Mesodermal cell (in vitro differentiated cells): ENCODE results near the gene EFNA4. TPM values are rescaled to one million over a fixed set of nuclear protein-coding genes. Genes with fewer than 3 reads are reported as not detected.

Experiments used
- H3K27ac ChIP-seq: 2 replicates; pipeline ENCODE4 v1.7.0; 2013; ENCODE audit warnings: mild to moderate bottlenecking, low read depth, low read length, moderate library complexity; ENCODE audit not compliant: severe bottlenecking
- H3K36me3 ChIP-seq: 2 replicates; pipeline ENCODE4 v1.7.1; 2013; ENCODE audit warnings: mild to moderate bottlenecking, low read length, moderate library complexity; ENCODE audit not compliant: control insufficient read depth, insufficient read depth
- H3K4me1 ChIP-seq: one replicate; pipeline ENCODE4 v1.7.1; 2013; ENCODE audit warnings: mild to moderate bottlenecking, low read length; ENCODE audit not compliant: insufficient read depth, control insufficient read depth, poor library complexity, severe bottlenecking
- H3K4me3 ChIP-seq: 2 replicates; pipeline ENCODE4 v1.7.0; 2013; ENCODE audit warnings: low read length, control low read depth, mild to moderate bottlenecking; ENCODE audit not compliant: insufficient read depth, poor library complexity, severe bottlenecking; ENCODE audit errors: extremely low read depth
- H3K9me3 ChIP-seq: 2 replicates; pipeline ENCODE4 v1.7.1; 2013; ENCODE audit warnings: mild to moderate bottlenecking, low read length, moderate library complexity; ENCODE audit not compliant: control insufficient read depth
- WGBS, 2 experiments: methylation state at CpG; one replicate each; pipeline ENCODE4 v1.1.5; 2013; ENCODE audit warnings: missing lambda C conversion rate in 2 of 2; ENCODE audit not compliant: insufficient coverage in 2 of 2; 5-methylcytosine and 5-hydroxymethylcytosine counted together
- polyA plus RNA-seq, 2 experiments: library from polyadenylated mRNA; stranded (reverse); fragments of 50-300 nt; gene quantifications; one replicate each; pipeline ENCODE4 v1.2.3, GENCODE V29; 2013

The EFNA4 gene, protein sequence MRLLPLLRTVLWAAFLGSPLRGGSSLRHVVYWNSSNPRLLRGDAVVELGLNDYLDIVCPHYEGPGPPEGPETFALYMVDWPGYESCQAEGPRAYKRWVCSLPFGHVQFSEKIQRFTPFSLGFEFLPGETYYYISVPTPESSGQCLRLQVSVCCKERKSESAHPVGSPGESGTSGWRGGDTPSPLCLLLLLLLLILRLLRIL
- 26.5 TPM for polyA plus RNA-seq (2013, experiment 1 of 2)
- polyA plus RNA-seq (2013, experiment 2 of 2): 22.7 TPM

DNA sequence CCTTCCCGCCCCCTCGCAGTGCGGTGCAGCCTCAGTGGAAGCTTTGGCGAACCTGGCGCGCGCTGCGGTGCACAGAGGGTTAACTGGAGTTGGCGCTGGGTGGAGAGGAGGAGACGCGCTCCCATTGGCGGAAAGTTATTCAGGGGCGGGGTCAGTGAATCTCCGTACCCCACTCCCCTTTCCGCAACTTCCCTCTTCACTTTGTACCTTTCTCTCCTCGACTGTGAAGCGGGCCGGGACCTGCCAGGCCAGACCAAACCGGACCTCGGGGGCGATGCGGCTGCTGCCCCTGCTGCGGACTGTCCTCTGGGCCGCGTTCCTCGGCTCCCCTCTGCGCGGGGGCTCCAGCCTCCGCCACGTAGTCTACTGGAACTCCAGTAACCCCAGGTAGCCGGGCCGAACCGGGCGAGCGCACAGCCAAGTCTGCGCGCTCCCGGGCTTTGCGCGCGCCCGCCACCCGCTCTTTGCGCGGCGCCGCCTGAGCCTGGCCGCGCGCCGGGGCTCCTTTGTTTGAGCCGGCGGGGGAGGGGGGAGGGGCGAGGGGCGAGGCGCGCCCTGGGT is at the start of gene EFNA4:
Gene EFNA4, plus strand, starts transcription at position 191 of the 561 bp plus-strand sequence. Its CDS starts 84 bp downstream, at position 275.
- peak within 1 kb of the TSS; percentile 95 for H3K27ac ChIP-seq
- peaks cover 18% of the 10 kb centered on the region for H3K4me1 ChIP-seq
- no peaks in the 10 kb centered on the region for H3K9me3 ChIP-seq
- 0% methylated on average over 16 to 20 of the region's 57 CpGs for WGBS, 2 experiments
- peaks cover 31% of the 10 kb centered on the region for H3K36me3 ChIP-seq
- peak within 1 kb of the TSS; percentile 95 for H3K4me3 ChIP-seq

DNA sequence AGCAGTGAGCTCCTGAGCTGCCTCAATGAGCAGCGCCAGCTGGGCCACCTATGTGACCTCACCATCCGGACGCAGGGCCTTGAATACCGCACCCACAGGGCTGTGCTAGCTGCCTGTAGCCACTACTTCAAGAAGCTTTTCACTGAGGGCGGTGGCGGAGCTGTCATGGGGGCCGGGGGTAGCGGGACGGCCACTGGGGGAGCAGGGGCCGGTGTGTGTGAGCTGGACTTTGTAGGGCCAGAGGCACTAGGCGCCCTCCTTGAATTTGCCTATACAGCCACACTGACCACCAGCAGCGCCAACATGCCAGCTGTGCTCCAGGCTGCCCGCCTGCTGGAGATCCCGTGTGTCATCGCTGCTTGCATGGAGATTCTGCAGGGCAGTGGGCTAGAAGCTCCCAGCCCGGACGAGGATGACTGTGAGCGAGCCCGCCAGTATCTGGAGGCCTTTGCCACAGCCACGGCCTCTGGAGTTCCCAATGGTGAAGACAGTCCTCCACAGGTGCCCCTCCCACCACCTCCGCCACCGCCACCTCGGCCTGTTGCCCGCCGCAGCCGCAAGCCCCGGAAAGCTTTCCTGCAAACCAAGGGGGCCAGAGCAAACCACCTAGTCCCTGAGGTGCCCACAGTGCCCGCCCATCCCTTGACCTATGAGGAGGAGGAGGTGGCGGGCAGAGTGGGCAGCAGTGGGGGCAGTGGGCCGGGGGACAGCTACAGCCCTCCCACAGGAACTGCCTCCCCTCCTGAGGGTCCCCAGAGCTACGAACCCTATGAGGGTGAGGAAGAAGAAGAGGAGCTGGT is 48.6 kb upstream of the EFNA4 start:
- no peaks in the 10 kb centered on the region for H3K9me3 ChIP-seq
- WGBS, 2 experiments: 93 to 96% methylated on average over 20 of the region's 31 CpGs
- no peak overlapping the region for H3K27ac ChIP-seq
- no peak overlapping the region for H3K4me3 ChIP-seq
- H3K36me3 ChIP-seq: peaks cover 31% of the 10 kb centered on the region
- peaks cover 21% of the 10 kb centered on the region for H3K4me1 ChIP-seq

DNA sequence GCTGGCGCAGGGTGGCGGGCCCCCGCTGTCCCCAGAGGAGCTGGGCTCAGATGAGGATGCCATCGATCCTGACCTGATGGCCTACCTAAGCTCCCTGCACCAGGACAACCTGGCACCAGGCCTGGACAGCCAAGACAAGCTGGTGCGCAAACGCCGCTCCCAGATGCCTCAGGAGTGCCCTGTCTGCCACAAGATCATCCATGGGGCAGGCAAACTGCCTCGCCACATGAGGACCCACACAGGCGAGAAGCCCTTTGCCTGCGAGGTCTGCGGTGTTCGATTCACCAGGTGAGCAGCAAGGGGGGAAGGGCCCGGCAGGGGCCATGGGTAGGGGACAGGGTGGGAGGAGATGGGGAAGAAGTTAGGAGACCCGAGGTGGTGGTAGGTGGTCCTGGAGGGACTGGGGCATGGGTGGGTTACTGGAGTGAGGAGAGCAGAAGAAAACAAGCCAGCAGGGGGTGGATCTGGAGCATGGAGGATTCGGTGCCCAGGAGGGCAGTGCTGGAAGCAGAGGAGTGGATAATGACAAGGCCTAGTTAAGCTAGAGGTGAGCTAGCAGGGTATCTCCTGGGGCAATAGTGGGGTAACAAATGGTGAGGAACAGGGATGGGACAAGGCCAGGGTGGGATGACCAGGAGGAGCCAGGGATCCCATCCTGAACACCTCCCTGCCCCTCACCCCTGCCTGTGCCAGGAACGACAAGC is 47.9 kb upstream of the EFNA4 start:
- Histone ChIP-seq H3K9me3 (no peaks in the 10 kb centered on the region), H3K27ac (no peak overlapping the region), H3K4me1 (peaks cover 21% of the 10 kb centered on the region), H3K36me3 (peaks cover 31% of the 10 kb centered on the region), H3K4me3 (no peak overlapping the region)
- 93 to 97% methylated on average over 10 to 16 of the region's 16 CpGs for WGBS, 2 experiments

DNA sequence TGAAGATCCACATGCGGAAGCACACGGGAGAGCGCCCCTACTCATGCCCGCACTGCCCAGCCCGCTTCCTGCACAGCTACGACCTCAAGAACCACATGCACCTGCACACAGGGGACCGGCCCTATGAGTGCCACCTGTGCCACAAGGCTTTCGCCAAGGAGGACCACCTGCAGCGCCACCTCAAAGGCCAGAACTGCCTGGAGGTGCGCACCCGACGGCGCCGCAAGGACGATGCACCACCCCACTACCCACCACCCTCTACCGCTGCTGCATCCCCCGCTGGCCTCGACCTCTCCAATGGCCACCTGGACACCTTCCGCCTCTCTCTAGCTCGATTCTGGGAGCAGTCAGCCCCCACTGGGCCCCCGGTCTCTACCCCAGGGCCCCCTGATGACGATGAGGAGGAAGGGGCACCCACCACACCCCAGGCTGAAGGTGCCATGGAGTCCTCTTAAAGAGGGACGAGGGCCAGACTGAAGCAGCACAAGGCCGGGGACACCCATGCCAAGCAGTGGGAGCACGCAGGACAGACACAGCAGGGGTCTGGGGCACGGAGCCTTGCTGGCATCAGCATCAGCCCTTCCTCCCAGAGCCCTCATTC is 47.2 kb upstream of the EFNA4 start:
- 96 to 98% methylated on average over 16 to 25 of the region's 26 CpGs for WGBS, 2 experiments
- H3K4me1 ChIP-seq: peaks cover 21% of the 10 kb centered on the region
- H3K9me3 ChIP-seq: no peaks in the 10 kb centered on the region
- no peak overlapping the region for H3K4me3 ChIP-seq
- no peak overlapping the region for H3K27ac ChIP-seq
- peaks cover 31% of the 10 kb centered on the region for H3K36me3 ChIP-seq

DNA sequence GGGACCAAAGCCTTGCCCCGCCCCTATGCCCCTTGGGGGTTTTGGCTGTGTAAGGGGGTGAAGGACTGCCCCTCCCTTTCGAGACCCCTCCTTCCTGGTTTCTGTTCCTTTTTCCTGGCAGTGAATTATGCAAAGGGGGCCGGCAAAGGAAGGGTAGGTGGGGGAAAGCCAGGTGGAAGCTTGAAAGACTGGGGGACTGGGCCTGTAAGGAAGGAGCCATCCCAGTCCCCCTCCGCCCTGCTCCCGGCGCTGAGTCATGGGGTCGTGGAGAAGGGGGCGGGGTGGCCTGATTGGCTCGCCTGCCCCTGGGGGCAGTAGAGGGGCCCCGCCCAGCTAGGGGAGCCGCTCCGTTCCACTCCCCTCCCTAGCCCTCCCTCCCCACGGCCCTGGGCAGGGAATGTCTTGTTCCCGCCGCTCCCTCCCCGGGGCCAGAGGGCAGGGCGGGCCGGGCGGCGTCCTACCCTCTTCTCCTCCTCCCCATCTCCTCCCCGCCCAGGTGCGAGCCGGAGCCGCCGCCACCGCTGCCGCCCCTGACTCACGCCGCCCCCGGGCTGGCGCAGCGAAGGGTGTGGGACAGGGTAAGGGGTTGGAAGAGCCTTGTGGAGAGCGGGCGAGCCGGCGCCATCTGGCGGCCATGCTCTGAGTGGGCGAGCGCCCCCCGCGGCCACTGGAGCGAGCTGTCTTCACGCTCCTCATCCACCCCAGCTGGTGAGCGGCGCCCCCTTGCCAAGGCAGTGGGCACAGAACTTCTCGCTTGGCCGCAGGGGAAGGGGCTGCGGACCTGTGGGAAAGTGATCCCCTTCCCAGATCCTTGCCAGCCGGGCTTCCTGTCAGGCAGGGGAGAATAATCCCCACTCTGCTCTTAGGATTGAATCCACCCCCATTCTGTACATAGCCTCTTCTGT is 46.2 kb upstream of the EFNA4 start:
- Histone ChIP-seq H3K27ac (peak overlapping the region; percentile 81), H3K36me3 (peaks cover 31% of the 10 kb centered on the region), H3K4me3 (peak overlapping the region; percentile 26), H3K9me3 (no peaks in the 10 kb centered on the region), H3K4me1 (peaks cover 18% of the 10 kb centered on the region)
- 0 to 3% methylated on average over 15 to 19 of the region's 49 CpGs for WGBS, 2 experiments

DNA sequence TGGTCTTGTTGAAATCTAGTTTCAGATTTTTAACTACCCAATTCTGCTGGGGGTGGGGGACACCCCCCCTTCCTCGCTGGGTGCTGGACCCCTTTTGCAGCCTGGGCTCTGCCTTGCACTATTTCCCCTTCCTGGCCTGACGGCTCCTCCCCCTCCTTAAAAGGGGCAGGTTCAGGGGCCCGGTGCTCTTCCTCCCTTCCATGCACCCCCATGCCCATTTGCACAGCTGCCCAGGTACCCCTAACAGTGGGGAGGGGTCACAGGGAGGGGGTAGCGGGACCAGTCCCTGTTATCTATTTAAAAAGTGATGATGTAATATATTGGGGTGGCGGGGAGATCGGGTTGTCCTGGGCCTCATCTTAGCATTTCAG is 45.6 kb upstream of the EFNA4 start:
- Histone ChIP-seq H3K36me3 (peaks cover 31% of the 10 kb centered on the region), H3K4me3 (no peak overlapping the region), H3K27ac (no peak overlapping the region), H3K9me3 (no peaks in the 10 kb centered on the region), H3K4me1 (peaks cover 18% of the 10 kb centered on the region)
- 83 to 94% methylated on average over 2 to 3 of the region's 6 CpGs for WGBS, 2 experiments

DNA sequence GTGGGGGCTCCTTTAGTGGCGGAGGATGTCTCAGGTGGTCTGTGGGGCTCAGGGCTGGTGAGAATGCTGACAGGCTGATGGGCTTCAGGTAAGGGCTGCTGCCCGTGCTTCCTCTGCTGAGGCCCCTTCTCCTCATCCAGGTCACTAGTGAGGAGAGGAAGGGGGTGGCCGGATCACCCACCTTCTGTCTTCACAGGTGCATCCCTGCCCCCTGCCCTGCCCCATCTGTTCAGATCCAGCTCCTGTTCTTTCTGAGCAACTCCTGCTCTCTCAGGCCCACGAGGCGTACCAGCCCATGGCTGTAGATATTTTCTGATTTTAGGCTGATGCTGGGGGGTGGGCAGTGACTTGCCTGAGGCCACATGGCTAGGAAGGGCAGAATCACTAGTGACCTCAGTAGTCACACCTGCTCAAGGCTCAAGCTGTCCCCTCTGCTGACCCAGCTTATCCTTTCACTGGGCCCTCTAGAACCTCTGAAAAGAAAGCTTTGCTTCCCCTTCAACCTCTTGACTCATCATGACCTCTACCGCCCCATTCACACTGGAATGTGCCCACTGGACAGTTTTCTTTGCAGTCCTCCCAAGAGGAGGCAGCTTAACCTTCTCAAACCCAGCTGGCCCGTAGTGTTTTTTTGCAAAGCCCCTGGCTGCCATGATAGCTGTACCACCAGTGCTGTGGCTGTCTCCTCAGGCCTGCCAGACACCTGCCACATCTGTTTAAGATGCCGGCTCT is 44.8 kb upstream of the EFNA4 start:
- no peak overlapping the region for H3K4me3 ChIP-seq
- H3K27ac ChIP-seq: no peak overlapping the region
- 84 to 89% methylated on average over 3 to 4 of the region's 8 CpGs for WGBS, 2 experiments
- H3K4me1 ChIP-seq: peaks cover 15% of the 10 kb centered on the region
- H3K36me3 ChIP-seq: peaks cover 30% of the 10 kb centered on the region
- H3K9me3 ChIP-seq: no peaks in the 10 kb centered on the region

DNA sequence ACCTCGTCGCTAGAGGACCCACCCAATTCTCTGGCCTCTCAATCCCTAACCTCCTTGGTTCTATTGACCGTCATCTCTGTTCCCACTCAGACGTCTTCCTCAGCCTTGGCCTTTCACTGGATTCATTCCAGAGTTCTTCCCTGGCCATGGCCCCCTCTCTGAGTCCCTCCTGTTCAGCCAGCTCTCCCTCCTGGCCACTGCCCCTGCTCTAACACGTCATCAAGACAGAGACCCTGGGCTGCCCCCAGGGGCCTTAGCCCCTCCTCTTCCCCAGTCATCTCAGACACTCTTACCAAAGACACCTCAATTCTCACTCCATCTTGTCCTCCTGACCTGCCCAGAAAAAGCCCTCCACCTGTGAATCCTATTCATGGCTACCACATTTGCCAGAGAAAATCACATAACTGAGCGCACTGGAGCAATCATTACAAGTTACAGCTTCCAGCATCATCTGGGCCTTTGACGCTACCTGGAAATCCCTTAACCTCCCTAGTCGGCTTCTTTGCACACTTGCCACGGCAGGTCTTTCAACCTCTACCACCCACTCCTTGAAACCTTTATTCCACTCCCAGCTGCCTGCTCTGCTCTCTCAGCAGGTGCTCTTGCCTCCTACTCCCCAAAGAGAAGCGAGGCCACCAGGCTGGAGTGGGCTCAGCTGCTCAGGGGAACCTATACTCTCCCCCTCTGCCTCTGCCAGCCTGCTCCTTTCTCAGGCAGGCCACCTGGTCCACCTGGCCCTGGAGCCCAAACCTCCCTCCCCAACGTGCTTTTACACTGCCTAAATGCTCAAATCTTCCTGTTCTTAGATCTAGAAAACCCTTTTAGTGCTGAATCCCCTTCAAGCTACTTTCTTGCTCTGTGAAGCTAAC is 43.9 kb upstream of the EFNA4 start:
- H3K9me3 ChIP-seq: no peaks in the 10 kb centered on the region
- H3K27ac ChIP-seq: no peak overlapping the region
- peaks cover 23% of the 10 kb centered on the region for H3K36me3 ChIP-seq
- H3K4me3 ChIP-seq: no peak overlapping the region
- WGBS, 2 experiments: 85 to 90% methylated on average over 11 of the region's 11 CpGs
- H3K4me1 ChIP-seq: peaks cover 15% of the 10 kb centered on the region
